Brain microvascular endothelial cell (primary cell): Measurements from ENCODE around the gene PSME4.
"Not testable (repeated sequence)": the region's sequence is repeated elsewhere in the genome, so short reads cannot be mapped to it uniquely, and the experiment has no call there.

Source experiments
- DNase-seq: peaks from one replicate; pipeline ENCODE4 v3.0.0-alpha.2; 2020
- H3K27ac ChIP-seq: fragments of 250-450 bp; sonication (Bioruptor Pico); 2 replicates; pipeline ENCODE4 v1.5.1; 2020; ENCODE audit warnings: mild to moderate bottlenecking, moderate library complexity
- H3K27me3 ChIP-seq: fragments of 250-450 bp; sonication (Bioruptor Pico); replicated peaks from 2 replicates; pipeline ENCODE4 v1.5.1; 2020; ENCODE audit warnings: mild to moderate bottlenecking
- H3K36me3 ChIP-seq: fragments of 250-450 bp; sonication (Bioruptor Pico); replicated peaks from 2 replicates; pipeline ENCODE4 v1.5.1; 2020; ENCODE audit warnings: mild to moderate bottlenecking
- H3K4me3 ChIP-seq: 2 replicates; pipeline ENCODE4 v1.5.1; 2011; ENCODE audit warnings: low read depth, mild to moderate bottlenecking, control low read depth, low read length, moderate library complexity
- CTCF ChIP-seq: IDR thresholded peaks from 2 replicates; pipeline ENCODE4 v1.5.1; 2011; ENCODE audit warnings: low read depth, mild to moderate bottlenecking, moderate library complexity, low read length, control low read depth, inconsistent platforms; ENCODE audit errors: missing control alignments
- in situ Hi-C: cut with HindIII; loops from 2 replicates; pipeline ENCODE4 v1.10.0; 2017; ENCODE audit warnings: low sequenced_read_pairs, low pct_ligation_motif_present

Gene PSME4

DNA sequence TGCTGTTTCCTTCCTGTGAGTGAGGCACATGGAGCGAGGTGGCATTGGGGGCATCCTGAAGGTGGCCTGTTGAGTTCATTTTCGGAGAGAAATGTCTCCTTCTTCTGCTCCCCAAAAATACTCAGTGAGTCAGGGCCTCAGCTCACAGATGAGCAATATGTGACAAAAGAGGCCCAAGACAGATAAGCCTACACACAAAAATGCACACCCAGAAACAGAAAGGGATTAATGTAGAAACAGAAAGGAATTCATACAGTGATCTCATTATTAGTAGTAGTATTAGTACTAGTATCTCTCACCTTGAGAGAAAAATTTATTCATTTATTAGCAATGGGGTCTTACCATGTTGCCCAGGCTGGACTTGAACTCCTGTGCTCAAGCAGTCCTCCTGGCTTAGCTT is 116.1 kb downstream of the PSME4 start:
- Histone ChIP-seq H3K36me3 (peaks cover 10% of the 10 kb centered on the region), H3K27ac (no peak overlapping the region), H3K27me3 (no peaks in the 10 kb centered on the region), H3K4me3 (no peak overlapping the region)
- no peak for TF ChIP-seq CTCF
- in situ Hi-C loops: no loop called here
- no peak for DNase-seq

GRCh38 chr2:53852532-53852931 is 118.3 kb downstream of the PSME4 start:
- in situ Hi-C loops: no loop called here
- Histone ChIP-seq H3K27ac (no peak overlapping the region), H3K36me3 (peaks cover 10% of the 10 kb centered on the region), H3K4me3 (no peak overlapping the region), H3K27me3 (no peaks in the 10 kb centered on the region)
- DNase-seq: no peak
- no peak for TF ChIP-seq CTCF

GRCh38 chr2:53851052-53851757 is 119.6 kb downstream of the PSME4 start:
- H3K36me3 ChIP-seq: peaks cover 10% of the 10 kb centered on the region
- in situ Hi-C loops, H3K4me3 ChIP-seq, H3K27me3 ChIP-seq, DNase-seq, H3K27ac ChIP-seq: not testable (repeated sequence)

- H3K36me3 ChIP-seq: no peaks in the 10 kb centered on the region
- no peaks in the 10 kb centered on the region for H3K27me3 ChIP-seq
- H3K27ac ChIP-seq: no peak overlapping the region
- in situ Hi-C loops: no loop called here
- no peak for TF ChIP-seq CTCF
- no peak overlapping the region for H3K4me3 ChIP-seq
- no peak for DNase-seq
These were observed 122.7 kb downstream of the PSME4 start for GRCh38 chr2:53848062-53848461.

- H3K27me3 ChIP-seq: no peaks in the 10 kb centered on the region
- no peak for TF ChIP-seq CTCF
- H3K4me3 ChIP-seq: no peak overlapping the region
- no peak overlapping the region for H3K27ac ChIP-seq
- in situ Hi-C loops: no loop called here
- H3K36me3 ChIP-seq: no peaks in the 10 kb centered on the region
- DNase-seq: no peak
These were observed 127.2 kb downstream of the PSME4 start for GRCh38 chr2:53843595-53843994.

DNA sequence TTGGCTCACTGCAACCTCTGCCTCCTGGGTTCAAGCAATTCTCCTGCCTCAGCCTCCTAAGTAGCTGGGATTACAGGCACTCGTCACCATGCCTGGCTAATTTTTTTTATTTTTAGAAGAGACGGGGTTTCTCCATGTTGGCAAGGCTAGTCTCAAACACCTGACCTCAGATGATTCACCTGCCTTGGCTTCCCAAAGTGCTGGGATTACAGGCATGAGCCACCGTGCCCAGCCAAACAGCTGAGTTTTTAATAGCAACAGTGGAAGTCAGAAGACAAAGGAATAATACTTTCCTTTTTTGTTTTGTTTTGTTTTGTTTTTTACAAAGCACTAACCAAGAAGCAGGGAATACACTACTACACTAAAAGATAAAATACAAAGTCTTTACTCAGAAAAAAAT is 127.9 kb downstream of the PSME4 start:
- no peak for DNase-seq
- no peaks in the 10 kb centered on the region for H3K36me3 ChIP-seq
- in situ Hi-C loops: no loop called here
- no peaks in the 10 kb centered on the region for H3K27me3 ChIP-seq
- H3K4me3 ChIP-seq: no peak overlapping the region
- TF ChIP-seq CTCF: no peak
- no peak overlapping the region for H3K27ac ChIP-seq

DNA sequence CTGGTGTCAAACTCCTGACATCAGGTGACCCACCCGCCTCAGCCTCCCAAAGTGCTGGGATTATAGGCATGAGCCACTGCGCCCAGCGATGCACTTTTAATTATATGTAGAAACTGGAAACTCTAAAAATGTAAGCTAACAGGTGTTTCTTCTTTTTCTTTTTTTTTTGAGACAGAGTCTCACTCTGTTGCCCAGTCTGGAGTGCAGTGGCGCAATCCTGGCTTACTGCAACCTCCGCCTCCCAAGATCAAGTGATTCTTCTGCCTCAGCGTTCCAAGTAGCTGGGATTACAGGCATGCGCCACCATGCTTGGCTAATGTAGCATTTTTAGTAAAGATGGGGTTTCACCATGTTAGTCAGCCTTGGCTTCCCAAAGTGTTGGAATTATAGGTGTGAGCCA is 129.1 kb downstream of the PSME4 start:
- H3K27ac ChIP-seq, H3K4me3 ChIP-seq, in situ Hi-C loops, H3K36me3 ChIP-seq, H3K27me3 ChIP-seq, DNase-seq: not testable (repeated sequence)
